ENCODE data around the gene TSACC. TPM values are rescaled to one million over a fixed set of nuclear protein-coding genes. Genes with fewer than 3 reads are reported as not detected.

Gene TSACC
- polyA plus RNA-seq, 3 donors, result 0.67 TPM; not detected in 2

DNA sequence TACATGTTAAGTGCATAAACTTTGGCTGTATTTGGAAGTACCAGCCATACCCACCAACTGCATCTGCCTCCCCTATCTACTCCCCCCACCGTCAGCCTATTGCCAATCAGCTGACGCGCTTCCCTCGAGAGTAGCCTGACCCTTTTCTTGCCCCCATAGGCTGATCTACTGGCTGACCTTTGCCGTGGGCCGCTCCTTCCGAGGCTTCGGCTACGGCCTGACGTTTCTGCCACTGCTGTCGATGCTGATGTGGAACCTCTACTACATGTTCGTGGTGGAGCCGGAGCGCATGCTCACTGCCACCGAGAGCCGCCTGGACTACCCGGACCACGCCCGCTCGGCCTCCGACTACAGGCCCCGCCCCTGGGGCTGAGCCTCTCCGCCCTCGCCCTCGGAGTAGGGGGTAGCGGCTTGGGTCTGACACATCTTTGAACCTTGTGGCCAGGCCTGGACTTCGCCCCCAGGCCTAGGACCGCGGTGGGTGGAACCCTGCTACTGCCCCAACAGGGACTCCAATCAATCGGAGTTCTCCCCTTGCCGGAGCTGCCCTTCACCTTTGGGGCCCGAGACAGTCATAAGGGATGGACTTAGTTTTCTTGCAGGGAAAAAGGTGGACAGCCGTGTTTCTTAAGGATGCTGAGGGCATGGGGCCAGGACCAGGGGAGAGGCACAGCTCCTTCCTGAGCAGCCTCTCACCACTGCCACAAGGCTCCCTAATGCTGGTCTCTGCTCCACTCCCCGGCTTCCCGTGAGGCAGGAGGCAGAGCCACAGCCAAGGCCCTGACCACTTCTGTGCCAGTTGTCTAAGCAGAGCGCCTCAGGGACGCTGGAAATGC, 46.9 kb upstream of the TSACC start:
- H3K9me3 ChIP-seq (replicated peaks in 1 of 2; ENCODE audit: control insufficient read depth in 1 of 2, insufficient read depth in 1 of 2, low read length in 2 of 2), result no peaks in the 10 kb centered on the region
- TF ChIP-seq, protein P1, sequence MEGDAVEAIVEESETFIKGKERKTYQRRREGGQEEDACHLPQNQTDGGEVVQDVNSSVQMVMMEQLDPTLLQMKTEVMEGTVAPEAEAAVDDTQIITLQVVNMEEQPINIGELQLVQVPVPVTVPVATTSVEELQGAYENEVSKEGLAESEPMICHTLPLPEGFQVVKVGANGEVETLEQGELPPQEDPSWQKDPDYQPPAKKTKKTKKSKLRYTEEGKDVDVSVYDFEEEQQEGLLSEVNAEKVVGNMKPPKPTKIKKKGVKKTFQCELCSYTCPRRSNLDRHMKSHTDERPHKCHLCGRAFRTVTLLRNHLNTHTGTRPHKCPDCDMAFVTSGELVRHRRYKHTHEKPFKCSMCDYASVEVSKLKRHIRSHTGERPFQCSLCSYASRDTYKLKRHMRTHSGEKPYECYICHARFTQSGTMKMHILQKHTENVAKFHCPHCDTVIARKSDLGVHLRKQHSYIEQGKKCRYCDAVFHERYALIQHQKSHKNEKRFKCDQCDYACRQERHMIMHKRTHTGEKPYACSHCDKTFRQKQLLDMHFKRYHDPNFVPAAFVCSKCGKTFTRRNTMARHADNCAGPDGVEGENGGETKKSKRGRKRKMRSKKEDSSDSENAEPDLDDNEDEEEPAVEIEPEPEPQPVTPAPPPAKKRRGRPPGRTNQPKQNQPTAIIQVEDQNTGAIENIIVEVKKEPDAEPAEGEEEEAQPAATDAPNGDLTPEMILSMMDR (IDR thresholded peaks at IDR 0.05), result no peak
- peaks cover 0 to 2% (median 0%) of the 10 kb centered on the region in 3 donors for H3K27me3 Mint-ChIP-seq (ENCODE audit: low read depth in 3 of 3)
- peak overlapping the region; percentile 80 for H3K4me2 ChIP-seq (replicated peaks; ENCODE audit: extremely low read depth, low read length, poor library complexity, severe bottlenecking)
- peak; percentile 65 to 75 (median 74) for DNase-seq
- peak overlapping the region; percentile 80 to 93 for H3K4me3 Mint-ChIP-seq
- H2AFZ ChIP-seq (ENCODE audit: insufficient read depth, low read depth, low read length, poor library complexity, severe bottlenecking), result peak overlapping the region; percentile 86
- peaks cover 44% of the 10 kb centered on the region for H3K4me1 Mint-ChIP-seq
- H3K79me2 ChIP-seq (ENCODE audit: insufficient read depth, low read length), result peaks cover 6% of the 10 kb centered on the region
- WGBS (ENCODE audit: insufficient coverage), result 19% methylated on average over 31 of the region's 37 CpGs
- peak overlapping the region; percentile 2 to 68 (median 28) for H3K4me3 ChIP-seq (replicated peaks in 1 of 3; ENCODE audit: low read depth in 2 of 3, low read length in 3 of 3)
- H3K36me3 ChIP-seq (replicated peaks in 1 of 2; ENCODE audit: control insufficient read depth in 1 of 2, insufficient read depth in 2 of 2, low read length in 2 of 2), result peaks cover 12 to 36% of the 10 kb centered on the region in 2 donors
- peaks cover 29 to 31% of the 10 kb centered on the region in 2 donors for H3K4me1 ChIP-seq (ENCODE audit: control insufficient read depth in 1 of 2, insufficient read depth in 2 of 2, low read length in 2 of 2)
- H3K27ac Mint-ChIP-seq, result peak overlapping the region; percentile 41 to 95 (median 76)
- intact Hi-C loops (cut with micrococcal nuclease), result no loop called here
- H3K9me3 Mint-ChIP-seq, result peaks cover 0 to 1% (median 0%) of the 10 kb centered on the region in 7 donors
- peak overlapping the region; percentile 49 for H3K9ac ChIP-seq (ENCODE audit: insufficient read depth, low read length, poor library complexity, severe bottlenecking)
- H3K27ac ChIP-seq (ENCODE audit: low read depth in 1 of 2, low read length in 2 of 2), result peak overlapping the region; percentile 57 to 58
- H4K20me1 ChIP-seq (ENCODE audit: insufficient read depth, low read length), result peaks cover 6% of the 10 kb centered on the region
- no peaks in the 10 kb centered on the region for H3K27me3 ChIP-seq (ENCODE audit: control insufficient read depth in 2 of 2, insufficient read depth in 2 of 2, low read length in 2 of 2)
- peaks cover 32 to 43% of the 10 kb centered on the region in 2 donors for H3K36me3 Mint-ChIP-seq

DNA sequence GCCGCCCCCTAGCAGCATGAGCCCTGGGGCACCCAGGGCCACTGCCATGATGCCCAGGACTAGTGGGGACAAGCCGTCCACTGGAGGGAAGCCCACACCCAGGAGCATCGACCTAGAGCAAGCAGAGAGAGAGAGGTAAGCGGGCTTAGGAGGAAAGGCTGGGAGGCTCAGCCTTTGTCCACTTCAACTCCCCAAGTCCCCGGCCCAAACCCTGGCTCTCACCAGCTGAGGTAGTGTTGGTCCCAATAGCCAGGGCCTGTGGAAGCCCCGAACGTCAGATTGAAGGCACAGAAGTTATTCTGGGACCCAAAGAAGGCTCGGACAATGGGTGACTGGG, 45.3 kb upstream of the TSACC start:
- Histone ChIP-seq H3K9me3 (replicated peaks in 1 of 2; ENCODE audit: control insufficient read depth in 1 of 2, insufficient read depth in 1 of 2, low read length in 2 of 2) (no peaks in the 10 kb centered on the region), H3K36me3 (replicated peaks in 1 of 2; ENCODE audit: control insufficient read depth in 1 of 2, insufficient read depth in 2 of 2, low read length in 2 of 2) (peaks cover 12 to 35% of the 10 kb centered on the region in 2 donors), H4K20me1 (ENCODE audit: insufficient read depth, low read length) (peaks cover 6% of the 10 kb centered on the region), H3K4me2 (replicated peaks; ENCODE audit: extremely low read depth, low read length, poor library complexity, severe bottlenecking) (no peak overlapping the region), H3K4me1 (ENCODE audit: control insufficient read depth in 1 of 2, insufficient read depth in 2 of 2, low read length in 2 of 2) (peaks cover 29 to 31% of the 10 kb centered on the region in 2 donors), H2AFZ (ENCODE audit: insufficient read depth, low read depth, low read length, poor library complexity, severe bottlenecking) (no peak overlapping the region), H3K9ac (ENCODE audit: insufficient read depth, low read length, poor library complexity, severe bottlenecking) (no peak overlapping the region), H3K27ac (ENCODE audit: low read depth in 1 of 2, low read length in 2 of 2) (no peak overlapping the region), H3K79me2 (ENCODE audit: insufficient read depth, low read length) (peaks cover 6% of the 10 kb centered on the region), H3K27me3 (ENCODE audit: control insufficient read depth in 2 of 2, insufficient read depth in 2 of 2, low read length in 2 of 2) (no peaks in the 10 kb centered on the region), H3K4me3 (replicated peaks in 1 of 3; ENCODE audit: low read depth in 2 of 3, low read length in 3 of 3) (no peak overlapping the region)
- H3K4me1 Mint-ChIP-seq, result peaks cover 44% of the 10 kb centered on the region
- TF ChIP-seq, protein P1 (IDR thresholded peaks at IDR 0.05), result no peak
- no peak for DNase-seq
- H3K27me3 Mint-ChIP-seq (ENCODE audit: low read depth in 3 of 3), result peaks cover 0 to 2% (median 0%) of the 10 kb centered on the region in 3 donors
- peaks cover 0 to 3% (median 0%) of the 10 kb centered on the region in 7 donors for H3K9me3 Mint-ChIP-seq
- H3K27ac Mint-ChIP-seq, result peak overlapping the region in 1 of 7 donors; percentile 72
- peaks cover 32 to 33% of the 10 kb centered on the region in 2 donors for H3K36me3 Mint-ChIP-seq
- intact Hi-C loops (cut with micrococcal nuclease), result no loop called here
- 100% methylated on average over 6 of the region's 8 CpGs for WGBS (ENCODE audit: insufficient coverage)
- H3K4me3 Mint-ChIP-seq, result no peak overlapping the region

All from CD14-positive monocyte (primary cell).